Mucosa of descending colon (tissue), 3 donors: ENCODE data around the gene CCDC195. TPM values are rescaled to one million over a fixed set of nuclear protein-coding genes. Genes with fewer than 3 reads are reported as not detected.
"Not testable (repeated sequence)": the region's sequence is repeated elsewhere in the genome, so short reads cannot be mapped to it uniquely, and the experiment has no call there.

Source experiments
- ATAC-seq: fragments of 200-7000 bp; cut with Tn5 transposase; one replicate; pipeline ENCODE4 v1.9.1; 2020; ENCODE audit warnings: mild to moderate bottlenecking, moderate library complexity
- DNase-seq, 3 donors: peaks; one replicate each; pipeline ENCODE4 v3.0.0-alpha.2; 2020
- H3K36me3 ChIP-seq: fragments of 200-600 bp; one replicate; pipeline ENCODE4 v1.8.0; 2021; ENCODE audit warnings: low read depth, mild to moderate bottlenecking
- H3K4me1 ChIP-seq: fragments of 200-600 bp; one replicate; pipeline ENCODE4 v1.8.0; 2021; ENCODE audit warnings: low read depth, mild to moderate bottlenecking
- H3K4me3 ChIP-seq: fragments of 200-600 bp; one replicate; pipeline ENCODE4 v1.8.0; 2021; ENCODE audit warnings: mild to moderate bottlenecking
- H3K9me3 ChIP-seq: fragments of 200-600 bp; one replicate; pipeline ENCODE4 v1.8.0; 2021; ENCODE audit warnings: mild to moderate bottlenecking
- intact Hi-C, 2 donors: fragments of 100-400 bp; cut with DNase I in 1 of 2; cut with micrococcal nuclease in 1 of 2; formaldehyde crosslinking; loops; one replicate each; pipeline versions ENCODE4 v1.11.0 to v1.11.1; 2022; cut with DNase I, micrococcal nuclease
- total RNA-seq, 3 donors: library from RNA; stranded (reverse); fragmentation: NEBNext Ultra II Directional in 2 of 3; extraction: Animal tissue kit (Norgen Biotek cat#: 25700) in 2 of 3; gene quantifications; one replicate each; pipeline versions ENCODE4 v1.2.1 to v1.2.4, GENCODE V29; 2021 to 2023
- TF ChIP-seq, protein P1 (sequence below): fragments of 200-600 bp; IDR thresholded peaks from one replicate; pipeline ENCODE4 v1.8.0; 2022; ENCODE audit warnings: antibody characterized with exemption, mild to moderate bottlenecking
- donor health status: DM: no; HTN: no; CAD: no; lungs with moderate emphysema.
- donor health status: DM: no; HTN: no; CAD: no.
- donor health status: DM: no; HTN: yes; CAD: no.

The CCDC195 gene
- total RNA-seq, 3 donors from 2014 or later, result not detected

GRCh38 chr2:224671731-224672130 is 44.4 kb downstream of the CCDC195 start:
- H3K4me1 ChIP-seq, result no peaks in the 10 kb centered on the region
- TF ChIP-seq, protein P1, sequence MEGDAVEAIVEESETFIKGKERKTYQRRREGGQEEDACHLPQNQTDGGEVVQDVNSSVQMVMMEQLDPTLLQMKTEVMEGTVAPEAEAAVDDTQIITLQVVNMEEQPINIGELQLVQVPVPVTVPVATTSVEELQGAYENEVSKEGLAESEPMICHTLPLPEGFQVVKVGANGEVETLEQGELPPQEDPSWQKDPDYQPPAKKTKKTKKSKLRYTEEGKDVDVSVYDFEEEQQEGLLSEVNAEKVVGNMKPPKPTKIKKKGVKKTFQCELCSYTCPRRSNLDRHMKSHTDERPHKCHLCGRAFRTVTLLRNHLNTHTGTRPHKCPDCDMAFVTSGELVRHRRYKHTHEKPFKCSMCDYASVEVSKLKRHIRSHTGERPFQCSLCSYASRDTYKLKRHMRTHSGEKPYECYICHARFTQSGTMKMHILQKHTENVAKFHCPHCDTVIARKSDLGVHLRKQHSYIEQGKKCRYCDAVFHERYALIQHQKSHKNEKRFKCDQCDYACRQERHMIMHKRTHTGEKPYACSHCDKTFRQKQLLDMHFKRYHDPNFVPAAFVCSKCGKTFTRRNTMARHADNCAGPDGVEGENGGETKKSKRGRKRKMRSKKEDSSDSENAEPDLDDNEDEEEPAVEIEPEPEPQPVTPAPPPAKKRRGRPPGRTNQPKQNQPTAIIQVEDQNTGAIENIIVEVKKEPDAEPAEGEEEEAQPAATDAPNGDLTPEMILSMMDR, result no peak
- H3K9me3 ChIP-seq, result no peaks in the 10 kb centered on the region
- DNase-seq (no peak), ATAC-seq (no peak)
- intact Hi-C loops, result loop anchor here in 1 of 2 donors (10.0 kb wide), 1 partner anchor 103 kb away; no protein-coding TSS in a partner anchor
- H3K4me3 ChIP-seq, result no peak overlapping the region
- no peaks in the 10 kb centered on the region for H3K36me3 ChIP-seq

DNA sequence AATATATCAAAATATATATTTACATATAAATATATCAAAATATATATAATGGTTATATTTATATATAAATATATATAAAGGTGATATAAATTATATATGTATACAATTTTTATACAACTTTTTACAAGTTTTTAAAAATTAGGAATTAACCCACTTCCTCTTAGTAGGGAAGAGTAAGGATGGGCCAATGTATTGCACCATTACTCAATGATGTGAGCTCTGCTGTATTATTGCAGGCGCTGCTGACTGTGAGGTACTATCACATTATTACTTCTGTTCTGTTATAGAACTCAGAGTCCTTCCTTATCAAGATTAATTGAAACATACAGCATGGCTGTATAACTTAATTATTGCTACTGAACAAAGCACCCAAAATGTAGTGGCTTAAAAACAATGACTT is 46.0 kb downstream of the CCDC195 start:
- intact Hi-C loops, result loop anchor here in 1 of 2 donors (10.0 kb wide), 1 partner anchor 105 kb away; no protein-coding TSS in a partner anchor

GRCh38 chr2:224669449-224669848 is 46.7 kb downstream of the CCDC195 start:
- DNase-seq, result no peak
- no peak for ATAC-seq
- Histone ChIP-seq H3K36me3 (no peaks in the 10 kb centered on the region), H3K9me3 (no peaks in the 10 kb centered on the region), H3K4me1 (no peaks in the 10 kb centered on the region), H3K4me3 (no peak overlapping the region)
- TF ChIP-seq, protein P1, result no peak
- intact Hi-C loops, result no loop called here

More for the DNA sequence above, 46.0 kb downstream of the CCDC195 start:
- DNase-seq (no peak), ATAC-seq (no peak)
- no peaks in the 10 kb centered on the region for H3K4me1 ChIP-seq
- TF ChIP-seq, protein P1, result no peak
- no peak overlapping the region for H3K4me3 ChIP-seq
- no peaks in the 10 kb centered on the region for H3K36me3 ChIP-seq
- H3K9me3 ChIP-seq, result no peaks in the 10 kb centered on the region

DNA sequence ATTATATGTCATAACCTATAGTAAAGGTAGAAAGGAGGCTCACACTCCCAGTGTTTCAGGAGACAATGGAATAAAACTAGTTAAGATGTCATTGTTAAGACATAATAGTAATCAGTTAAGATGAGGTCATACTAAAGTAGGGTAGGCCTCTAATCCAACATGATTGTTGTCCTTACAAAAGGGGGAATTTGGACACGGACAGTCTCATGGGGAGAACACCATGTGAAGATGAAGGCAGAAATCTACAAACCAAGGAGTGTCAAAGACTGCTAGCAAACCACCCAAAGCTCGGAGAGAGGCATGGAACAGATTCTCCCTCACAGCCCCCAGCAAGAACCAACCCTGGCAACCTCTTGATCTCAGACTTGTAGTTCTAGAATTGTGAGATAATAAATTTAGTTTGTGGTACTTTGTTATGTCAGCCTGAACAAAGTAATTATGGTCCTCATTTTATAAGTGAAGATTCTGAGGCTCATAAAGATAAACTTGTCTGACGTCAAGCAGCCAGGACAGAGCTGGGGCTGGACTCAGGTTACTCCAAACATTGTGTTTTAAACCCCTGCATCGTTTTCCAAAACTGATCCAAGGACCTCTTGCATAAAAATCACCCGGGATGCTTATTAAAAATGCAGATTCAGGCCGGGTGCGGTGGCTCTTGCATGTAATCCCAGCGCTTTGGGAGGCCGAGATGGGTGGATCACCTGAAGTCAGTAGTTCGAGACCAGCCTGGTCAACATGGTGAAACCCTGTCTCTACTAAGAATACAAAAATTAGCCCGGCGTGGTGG is 47.8 kb downstream of the CCDC195 start:
- peak; percentile 43 for ATAC-seq
- Histone ChIP-seq H3K36me3 (no peaks in the 10 kb centered on the region), H3K9me3 (peaks cover 3% of the 10 kb centered on the region), H3K4me3 (no peak overlapping the region), H3K4me1 (no peaks in the 10 kb centered on the region)
- TF ChIP-seq, protein P1, result no peak
- DNase-seq, result no peak
- intact Hi-C loops, result no loop called here

GRCh38 chr2:224666951-224667553 is 49.1 kb downstream of the CCDC195 start:
- ATAC-seq, result no peak
- TF ChIP-seq, protein P1, result no peak
- intact Hi-C loops, result no loop called here

DNA sequence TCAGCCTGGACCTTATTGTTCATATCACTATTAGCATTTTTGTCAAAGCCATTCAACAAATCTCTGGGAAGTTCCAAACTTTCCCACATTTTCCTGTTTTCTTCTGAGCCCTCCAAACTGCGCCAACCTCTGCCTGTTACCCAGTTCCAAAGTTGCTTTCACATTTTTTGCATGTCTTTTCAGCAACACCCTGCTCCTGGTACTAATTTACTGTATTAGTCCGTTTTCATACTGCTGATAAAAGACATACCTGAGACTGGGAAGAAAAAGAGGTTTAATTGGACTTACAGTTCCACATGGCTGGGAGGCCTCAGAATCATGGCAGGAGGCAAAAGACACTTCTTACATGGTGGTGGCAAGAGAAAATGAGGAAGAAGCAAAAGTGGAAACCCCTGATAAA is 52.8 kb downstream of the CCDC195 start:
- ATAC-seq, intact Hi-C loops: not testable (repeated sequence)

More at GRCh38 chr2:224666951-224667553, 49.1 kb downstream of the CCDC195 start:
- Histone ChIP-seq H3K9me3 (peaks cover 8% of the 10 kb centered on the region), H3K4me1 (no peaks in the 10 kb centered on the region), H3K4me3 (no peak overlapping the region), H3K36me3 (no peaks in the 10 kb centered on the region)
- no peak for DNase-seq

DNA sequence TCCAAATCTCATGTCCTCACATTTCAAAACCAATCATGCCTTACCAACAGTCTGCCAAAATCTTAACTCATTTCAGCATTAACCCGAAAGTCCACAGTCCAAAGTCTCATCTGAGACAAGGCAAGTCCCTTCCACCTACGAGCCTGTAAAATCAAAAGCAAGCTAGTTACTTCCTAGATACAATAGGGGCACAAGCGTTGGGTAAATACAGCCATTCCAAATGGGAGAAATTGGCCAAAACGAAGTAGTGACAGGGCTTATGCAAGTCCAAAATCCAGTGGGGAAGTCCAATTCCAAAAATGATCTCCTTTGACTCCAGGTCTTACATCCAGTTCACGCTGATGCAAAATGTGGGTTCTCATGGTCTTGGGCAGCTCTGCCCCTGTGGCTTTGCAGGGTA is 54.5 kb downstream of the CCDC195 start:
- H3K4me3 ChIP-seq, H3K4me1 ChIP-seq, intact Hi-C loops, DNase-seq, H3K36me3 ChIP-seq, H3K9me3 ChIP-seq, ATAC-seq: not testable (repeated sequence)

More for the DNA sequence above, 52.8 kb downstream of the CCDC195 start:
- DNase-seq, H3K36me3 ChIP-seq, H3K4me1 ChIP-seq, H3K4me3 ChIP-seq, H3K9me3 ChIP-seq: not testable (repeated sequence)
